H1 (cell line): ENCODE measurements around the gene TBX2. TPM values are rescaled to one million over a fixed set of nuclear protein-coding genes. Genes with fewer than 3 reads are reported as not detected.

Source experiments
- KDM4A ChIP-seq: IDR thresholded peaks from one replicate; pipeline ENCODE4 v1.7.1; 2012; ENCODE audit warnings: low read depth, mild to moderate bottlenecking, moderate library complexity, low read length, inconsistent platforms; ENCODE audit not compliant: severe bottlenecking
- polyA plus RNA-seq, 7 experiments: library from polyadenylated mRNA; depleted of rRNA in 3 of 7; stranded (reverse) in 5 of 7; unstranded in 2 of 7; fragments of >200 nt in 5 of 7; fragments of 200-250 nt in 2 of 7; gene quantifications; 1 replicate in 5 of 7; 2 replicates in 1 of 7; 4 replicates in 1 of 7; pipeline versions ENCODE4 v1.2.1 to v1.2.3, GENCODE V29; 2011 to 2013; ENCODE audit warnings: missing spikeins in 2 of 7, mixed read lengths in 2 of 7
- total RNA-seq: library from RNA; stranded (reverse); fragmentation: NEBNext Ultra II Directional; extraction: Animal tissue kit (Norgen Biotek cat#: 25700); gene quantifications from 2 replicates; pipeline ENCODE4 v1.2.1, GENCODE V29; 2021

TBX2 gene
- total and polyA plus RNA-seq, 2 of the 8 experiments (the other 6 are each of a cell fraction or from before 2014, with no cell fraction given): not detected

DNA sequence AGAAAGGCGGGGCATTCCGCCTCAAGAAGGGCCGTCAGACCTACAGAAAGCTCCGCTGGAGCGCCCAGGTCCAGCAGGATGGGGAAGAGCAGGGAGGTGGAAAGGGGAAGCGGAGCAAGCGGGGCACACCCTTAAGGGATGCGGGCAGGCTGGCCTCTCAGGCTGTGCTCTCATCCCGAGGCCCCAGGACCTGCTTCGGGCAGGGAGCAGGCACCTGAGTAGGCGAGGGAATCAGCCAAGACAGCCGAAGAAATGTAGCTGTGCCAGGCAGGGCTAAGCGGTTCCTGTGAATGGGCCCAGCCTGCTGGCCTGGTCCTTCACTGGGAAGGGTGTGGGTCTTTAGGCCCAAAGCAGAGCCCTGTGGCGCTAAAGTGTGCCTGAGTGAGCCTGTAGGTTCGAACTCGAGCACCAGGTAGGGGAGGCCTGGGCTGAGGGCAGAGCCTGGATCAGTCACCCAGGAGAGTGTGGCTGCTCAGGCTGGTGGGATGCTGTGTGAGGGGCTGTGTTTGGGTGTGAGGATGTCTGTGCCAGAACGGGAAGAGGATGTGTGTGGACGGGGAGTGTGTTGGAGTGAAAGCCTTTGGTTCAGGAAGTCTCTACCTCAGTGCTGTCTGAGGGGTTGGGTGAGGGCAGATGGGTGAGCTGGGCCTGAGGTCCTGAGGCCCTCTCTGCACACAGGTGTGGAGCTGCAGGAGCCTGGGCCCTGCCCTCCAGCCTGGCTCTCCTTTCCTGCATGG lies 55.8 kb downstream of the TBX2 start (continued):
- TF ChIP-seq KDM4A: no peak
- TF ChIP-seq, all 59 proteins: peak for 2
